Activated CD4-positive, CD25-positive, alpha-beta regulatory T cell treated with anti-CD3 and anti-CD28 coated beads, Interleukin-2, amount 50 U/mL, for 24 hours (primary cell): Measurements from ENCODE around the gene RASSF7.
"Not testable (repeated sequence)": the region's sequence is repeated elsewhere in the genome, so short reads cannot be mapped to it uniquely, and the experiment has no call there.

ENCODE experiments used
- ATAC-seq, 2 donors: fragments of 150-1000 bp; cut with Tn5 transposase; one replicate each; pipeline ENCODE4 v1.10.0; 2021; ENCODE audit warnings: mild to moderate bottlenecking in 1 of 2, moderate library complexity in 1 of 2

Gene RASSF7

DNA sequence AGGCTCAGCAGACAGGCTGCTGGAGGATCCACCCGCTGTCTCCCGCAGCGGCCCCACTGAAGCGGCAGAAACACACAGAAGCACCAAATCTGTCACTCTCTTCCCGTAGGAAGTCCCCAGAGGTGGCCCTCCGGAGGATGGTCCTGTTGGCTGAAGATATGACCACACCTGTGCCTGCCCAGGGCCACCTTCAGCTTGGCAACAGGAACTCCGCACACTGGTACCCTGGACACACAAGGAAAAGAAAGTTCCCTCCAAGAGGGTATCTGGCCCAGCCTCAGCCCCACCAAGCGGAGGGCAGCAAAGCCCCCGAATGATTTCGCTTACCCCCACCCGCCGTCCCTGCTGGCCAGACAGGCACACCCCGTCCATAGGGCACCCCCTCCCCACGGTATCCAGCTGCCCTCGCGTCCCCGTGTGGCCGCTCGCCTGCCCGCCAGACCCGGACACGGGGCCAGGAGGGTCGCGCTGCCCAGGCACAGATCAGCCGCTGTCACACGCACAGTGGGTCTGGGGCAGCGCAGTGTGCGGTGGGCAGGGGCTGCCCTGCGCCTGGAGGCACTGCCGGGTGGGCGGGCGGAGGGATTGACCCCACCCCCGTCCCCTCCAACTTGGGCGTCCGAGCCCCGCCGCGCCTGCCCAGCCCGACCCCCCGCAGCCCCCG is 7.0 kb downstream of the RASSF7 start:
- no peak for ATAC-seq

DNA sequence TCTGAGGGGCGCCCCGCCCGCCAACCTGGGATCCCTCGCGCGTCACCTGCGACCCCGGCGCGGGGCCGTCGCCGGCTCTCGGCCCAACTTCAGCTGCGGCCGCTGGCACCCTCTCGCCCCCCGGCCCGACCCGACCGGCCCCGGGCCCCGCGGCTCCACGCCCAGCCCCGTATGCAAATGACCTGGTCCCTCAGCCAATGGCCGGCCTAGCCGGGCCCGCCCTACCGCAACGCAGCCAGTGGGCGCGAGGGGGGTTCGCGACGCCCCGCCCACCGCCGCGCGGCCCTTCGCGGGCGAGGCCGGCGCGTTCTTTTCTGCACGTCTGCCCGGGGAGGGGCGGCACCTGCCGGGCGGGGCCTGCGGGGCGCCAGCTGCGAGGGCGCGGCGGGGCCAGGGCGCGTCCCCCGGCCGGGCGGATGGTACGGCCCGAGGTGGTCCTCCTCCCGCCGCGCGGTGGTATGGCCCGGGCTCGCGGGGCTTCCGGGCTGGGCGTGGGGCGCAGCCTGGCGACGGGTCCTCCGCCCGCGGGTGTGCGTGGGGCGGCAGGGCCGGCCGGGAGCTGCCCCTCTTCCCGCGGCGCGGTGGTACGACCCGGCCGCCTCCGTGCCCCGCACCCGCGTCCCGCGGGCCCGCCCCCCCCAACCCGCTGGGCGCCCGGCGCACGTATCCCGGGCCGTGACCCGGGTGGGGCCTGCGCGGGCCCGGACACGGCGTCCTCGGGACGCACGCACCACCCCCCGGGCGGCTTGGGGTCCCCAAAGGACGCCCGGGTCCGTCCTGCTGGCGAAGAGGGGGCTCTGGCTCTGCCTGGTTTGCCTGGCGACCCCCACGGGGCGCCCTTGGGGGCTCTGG is 7.8 kb downstream of the RASSF7 start:
- peak; percentile 94 to 95 for ATAC-seq

DNA sequence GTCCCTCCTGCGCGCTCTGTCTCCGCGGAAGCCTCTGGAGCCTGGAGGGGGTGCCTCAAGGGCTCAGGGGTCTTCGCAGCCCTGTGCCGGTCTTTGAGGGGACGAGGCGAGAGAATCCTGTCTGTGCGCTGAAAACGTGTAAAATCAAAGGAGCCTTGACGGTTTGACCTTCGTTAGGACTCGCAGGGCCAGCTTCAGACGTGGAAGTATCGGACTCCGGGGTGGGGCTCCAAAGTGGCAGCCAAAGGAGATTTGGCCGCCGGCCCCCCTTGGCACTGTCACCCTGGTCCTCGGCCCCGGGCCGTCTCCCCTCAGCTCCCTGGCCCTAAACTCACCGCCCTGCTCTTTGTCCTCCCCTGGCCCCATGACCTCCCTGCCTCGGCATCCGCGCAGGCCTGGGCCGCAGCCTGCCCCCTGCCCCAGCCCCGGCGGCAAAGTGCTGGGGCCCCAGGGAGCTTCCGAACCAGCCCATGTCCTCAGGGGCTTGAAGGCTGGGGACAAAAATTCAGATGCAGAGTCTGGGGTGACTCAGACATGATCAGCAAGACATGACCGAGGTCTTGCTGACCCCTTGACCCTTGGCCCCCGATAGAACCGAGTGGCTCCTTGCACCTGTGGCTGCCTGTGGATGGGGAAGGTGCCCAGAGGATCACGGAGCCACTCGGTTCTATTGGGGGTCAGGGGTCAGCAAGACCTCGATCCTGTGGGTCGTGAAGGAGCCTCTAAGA is 8.6 kb downstream of the RASSF7 start:
- ATAC-seq: no peak

DNA sequence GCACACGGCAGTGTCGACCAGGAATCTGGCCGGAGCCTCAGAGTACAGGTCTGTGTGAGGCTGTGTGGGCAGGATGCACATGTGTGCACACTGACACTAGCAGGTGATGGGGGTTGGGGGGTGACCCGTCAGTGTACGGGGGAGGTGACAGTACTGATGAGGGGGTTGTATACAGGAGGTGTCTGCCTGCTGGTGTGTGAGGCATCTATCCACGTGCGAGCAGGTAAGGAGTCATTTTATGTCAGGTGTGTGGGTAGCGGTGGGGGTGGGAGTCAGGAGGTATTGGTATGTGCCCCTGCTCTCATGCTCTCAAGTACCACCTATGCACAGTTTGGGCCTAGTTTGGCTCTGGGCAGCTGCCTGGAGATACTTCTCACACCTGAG is 11.0 kb downstream of the RASSF7 start:
- no peak for ATAC-seq

DNA sequence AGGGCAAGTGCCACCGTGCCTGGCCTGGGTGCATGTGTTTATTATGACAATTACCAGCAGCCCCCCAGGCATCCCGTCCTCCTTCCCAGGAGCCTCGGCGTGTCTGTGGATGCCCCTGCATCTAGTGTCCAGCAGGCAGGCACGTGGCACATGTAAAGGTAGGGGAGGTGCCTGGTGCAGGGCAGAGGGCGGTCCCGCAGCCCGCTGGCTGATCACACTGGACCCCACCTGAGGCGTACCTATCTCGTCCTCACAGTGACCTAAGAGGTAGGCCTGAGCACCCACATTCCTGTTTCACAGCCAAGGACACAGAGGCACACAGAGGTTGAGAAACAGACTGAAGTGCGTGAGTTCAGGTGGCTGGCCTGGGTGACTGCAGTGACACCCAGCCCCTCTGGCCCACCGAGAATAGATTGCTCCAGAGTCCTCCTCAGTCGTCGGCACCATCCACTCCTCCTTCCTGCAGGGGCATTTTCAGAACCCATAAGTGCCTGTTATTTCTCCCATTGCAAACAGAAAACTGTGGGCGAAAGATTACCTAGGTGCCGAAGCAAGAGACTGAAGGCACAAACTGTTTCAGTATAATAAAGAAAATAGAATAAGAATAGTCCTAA is 12.5 kb downstream of the RASSF7 start:
- no peak for ATAC-seq

DNA sequence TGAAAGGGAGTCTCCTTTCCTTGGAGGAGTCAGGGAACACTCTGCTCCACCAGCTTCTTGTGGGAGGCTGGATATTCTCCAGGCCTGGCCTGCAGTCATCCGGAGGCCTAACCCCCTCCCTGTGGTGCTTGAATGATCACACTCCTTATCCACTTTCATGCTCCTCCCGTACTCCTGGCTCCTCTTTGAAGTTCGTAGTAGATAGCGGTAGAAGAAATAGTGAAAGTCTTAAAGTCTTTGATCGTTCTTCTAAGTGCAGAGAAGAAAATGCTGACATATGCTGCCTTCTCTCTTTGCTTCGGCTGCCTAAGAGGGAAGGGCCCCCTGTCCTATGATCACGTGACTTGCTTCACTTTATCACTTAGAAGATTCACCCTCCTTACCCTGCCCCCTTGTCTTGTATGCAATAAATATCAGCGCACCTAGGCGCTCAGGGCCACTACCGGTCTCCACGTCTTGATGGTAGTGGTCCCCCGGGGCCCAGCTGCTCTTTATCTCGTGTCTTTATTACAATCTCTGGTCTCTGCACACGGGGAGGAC is 13.3 kb downstream of the RASSF7 start:
- not testable (repeated sequence) for ATAC-seq

DNA sequence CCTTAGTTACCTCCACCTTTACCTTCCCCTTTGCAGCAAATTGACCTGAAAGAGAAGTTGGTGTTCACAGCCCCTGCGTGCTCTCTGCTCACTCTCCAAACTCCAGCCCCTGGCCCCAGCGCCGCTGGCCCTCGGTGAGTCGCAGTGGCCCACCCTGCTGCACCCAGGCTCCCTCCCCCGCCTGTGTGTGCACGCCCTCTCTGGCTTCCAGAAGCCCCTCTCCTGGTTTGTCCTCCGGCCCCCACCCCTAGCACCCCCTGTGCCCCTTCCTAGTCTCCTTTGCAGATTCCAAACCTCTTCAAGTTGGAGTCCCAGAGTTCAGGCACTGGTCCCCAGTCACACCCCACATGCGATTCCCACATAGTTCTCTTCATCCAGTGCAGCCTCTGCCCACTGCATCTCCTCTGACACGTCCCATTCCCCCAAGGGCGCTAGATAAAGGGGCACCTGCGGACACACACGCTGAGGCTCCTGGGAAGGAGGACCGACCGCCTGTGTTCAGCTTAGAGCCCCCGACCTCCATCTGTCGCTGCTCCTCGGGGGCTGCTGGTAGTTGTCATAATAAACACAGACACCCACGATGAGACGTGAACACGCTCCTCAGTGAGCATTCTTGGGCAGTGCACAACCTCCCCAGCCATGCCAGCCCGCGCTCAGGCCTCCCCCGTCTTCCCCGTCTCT is 14.0 kb downstream of the RASSF7 start:
- no peak for ATAC-seq

DNA sequence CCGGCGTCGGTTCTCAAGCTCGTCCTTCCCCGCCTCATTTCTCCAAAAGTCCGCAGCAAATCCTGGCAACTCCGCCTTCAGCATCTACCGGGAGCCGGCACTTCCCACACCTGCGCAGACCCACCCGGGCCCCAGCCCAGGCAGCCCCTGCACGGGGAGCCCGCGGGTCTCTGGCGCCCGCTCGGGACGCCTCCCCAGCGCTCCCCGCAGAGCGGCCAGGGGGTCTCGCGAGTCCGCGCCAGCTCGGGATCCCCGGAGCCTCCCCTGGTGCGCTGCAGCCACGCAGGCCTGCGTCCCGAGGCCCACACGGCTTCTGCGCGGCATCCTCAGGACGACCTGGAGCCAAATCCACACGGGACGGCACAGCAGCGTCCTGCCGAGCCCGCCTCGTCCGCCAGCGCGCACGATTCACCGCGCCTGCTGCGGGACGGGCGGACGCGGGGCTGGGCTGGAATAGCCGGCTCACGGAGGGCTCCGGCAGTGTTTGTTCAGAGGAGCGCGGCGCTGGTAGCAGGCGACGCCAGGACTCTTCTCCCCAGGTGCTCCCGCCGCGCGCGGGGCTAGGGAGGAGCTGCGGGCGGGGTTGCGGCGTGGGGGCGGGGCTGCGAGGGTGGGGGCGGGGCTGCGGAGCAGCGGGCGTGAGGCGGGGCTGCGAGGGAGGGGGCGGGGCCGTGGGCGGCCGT is 14.7 kb downstream of the RASSF7 start:
- ATAC-seq: peak; percentile 33 to 42

DNA sequence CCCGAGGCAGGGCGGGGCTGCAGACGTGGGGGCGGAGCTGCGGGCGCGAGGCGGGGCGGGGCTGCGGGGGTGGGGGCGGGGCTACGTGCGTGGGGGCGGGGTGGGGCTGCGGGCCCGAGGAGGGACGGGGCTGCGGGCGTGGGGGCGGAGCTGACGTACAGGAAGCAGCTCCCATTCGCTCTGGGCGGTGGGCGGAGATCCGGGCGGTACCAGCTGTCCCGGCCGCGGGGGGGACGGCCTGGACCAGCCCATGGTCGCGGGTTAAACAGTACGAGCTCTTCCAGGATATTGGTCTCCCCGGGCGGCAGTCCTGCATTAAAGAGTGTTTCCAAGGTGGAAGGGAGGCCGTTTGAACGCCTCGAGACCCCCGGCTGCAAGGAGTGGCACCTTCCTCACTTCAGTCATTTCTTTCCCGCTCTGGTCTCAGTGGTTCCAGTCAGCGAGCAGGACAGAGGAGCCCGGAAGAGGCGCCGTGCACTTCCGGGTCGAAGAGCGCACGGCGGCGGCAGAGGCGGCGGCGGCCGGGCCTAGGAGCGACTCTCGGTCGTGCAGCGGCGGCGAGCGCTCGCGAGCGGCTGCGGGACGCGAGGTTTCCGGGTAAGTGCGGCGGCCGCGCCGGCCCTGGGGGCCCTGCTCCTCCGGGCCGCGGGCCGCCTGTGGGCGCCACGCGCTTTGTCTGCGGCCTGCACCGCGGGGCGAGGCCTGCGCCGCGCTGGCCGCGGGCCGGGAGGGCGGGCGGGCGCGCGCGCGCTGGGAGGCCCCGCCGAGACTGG is 15.4 kb downstream of the RASSF7 start, which contains the start of gene PHRF1:
PHRF1 (plus strand) TSS at position 475 of the 773 bp plus-strand sequence. CDS start 5,043 bp downstream, outside the sequence.
- ATAC-seq: peak; percentile 94

DNA sequence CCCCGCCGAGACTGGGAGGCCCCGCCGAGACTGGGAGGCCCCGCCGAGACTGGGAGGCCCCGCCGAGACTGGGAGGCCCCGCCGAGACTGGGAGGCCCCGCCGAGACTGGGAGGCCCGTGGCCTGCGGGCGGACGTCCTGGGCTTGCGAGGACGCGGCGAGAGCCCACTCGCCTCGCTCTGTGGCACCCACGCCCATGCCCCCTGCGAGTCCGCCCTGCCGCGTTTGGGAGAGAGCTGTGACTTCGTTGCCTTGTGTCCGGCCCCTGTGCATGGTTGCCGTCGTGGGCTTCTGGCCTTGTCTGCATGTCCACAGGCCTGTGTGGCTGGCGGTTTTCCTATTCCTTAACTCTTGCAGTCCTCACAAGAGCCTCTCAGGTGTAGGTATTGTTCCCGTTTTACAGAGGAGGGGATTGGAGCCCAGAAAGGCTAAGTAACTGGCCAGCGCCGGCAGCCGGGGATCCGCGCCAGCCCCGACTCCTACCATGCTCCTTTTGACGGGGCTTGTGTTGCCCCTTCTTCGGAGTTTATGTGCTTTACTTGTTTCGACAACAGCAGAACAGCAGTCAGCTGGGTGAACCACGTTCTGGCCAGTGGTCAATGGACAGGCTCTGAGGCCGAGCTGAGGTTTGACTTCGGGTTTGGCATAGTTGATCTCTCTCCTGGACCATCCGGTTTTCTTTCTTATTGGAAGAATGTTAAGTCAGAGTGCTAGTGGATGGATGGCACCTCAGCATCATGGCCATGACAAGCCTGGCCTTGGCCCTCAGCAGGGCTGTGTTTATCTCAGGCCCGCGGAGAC is 16.2 kb downstream of the RASSF7 start:
- ATAC-seq: no peak

DNA sequence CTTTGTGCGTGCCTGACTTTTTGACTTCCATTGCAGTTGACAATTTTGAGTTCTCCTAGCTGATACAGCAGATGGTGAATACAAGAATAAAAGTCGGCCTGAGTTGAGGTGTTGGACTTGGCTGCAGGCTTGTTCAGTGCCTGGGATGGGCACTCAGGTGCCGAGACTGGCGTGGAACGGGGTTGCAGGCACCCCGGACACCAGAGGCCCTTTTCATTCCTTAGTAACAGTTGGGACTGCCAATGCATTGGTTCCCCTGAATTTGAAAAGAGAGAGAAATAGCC is 16.8 kb downstream of the RASSF7 start:
- ATAC-seq: no peak

DNA sequence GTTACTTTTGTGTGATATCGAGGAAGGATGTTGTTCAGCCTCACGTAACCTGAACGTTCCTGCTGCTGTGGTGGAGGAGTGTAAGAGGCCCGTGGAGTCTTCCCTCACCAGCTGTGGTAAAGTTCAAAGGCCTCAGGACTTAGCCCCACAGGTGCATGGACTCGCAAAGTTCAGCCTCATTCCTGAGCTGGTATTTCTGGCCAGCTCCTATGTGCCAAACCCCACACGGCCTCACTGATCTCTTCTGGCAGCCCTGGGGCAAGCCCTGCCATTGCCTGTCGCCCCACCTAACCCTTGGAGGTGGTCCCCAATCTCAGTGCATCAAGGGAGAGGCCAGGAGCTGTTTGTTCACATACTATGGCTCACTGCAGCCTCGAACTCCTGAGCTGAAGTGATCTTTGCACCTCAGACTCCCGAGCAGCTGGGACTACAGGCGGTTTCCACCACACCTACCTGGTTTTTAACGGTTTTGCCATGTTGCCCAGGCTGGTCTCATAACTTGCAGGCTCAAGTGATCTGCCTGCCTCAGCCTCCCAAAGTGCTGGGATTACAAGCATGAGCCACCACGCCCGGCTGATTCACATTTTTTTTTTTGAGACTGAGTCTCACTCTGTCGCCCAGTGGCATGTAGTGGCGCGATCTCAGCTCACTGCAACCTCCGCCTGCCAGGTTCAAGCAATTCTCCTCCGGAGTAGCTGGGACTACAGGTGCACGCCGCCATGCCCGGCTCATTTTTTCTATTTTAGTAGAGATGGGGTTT is 17.7 kb downstream of the RASSF7 start:
- ATAC-seq: no peak

DNA sequence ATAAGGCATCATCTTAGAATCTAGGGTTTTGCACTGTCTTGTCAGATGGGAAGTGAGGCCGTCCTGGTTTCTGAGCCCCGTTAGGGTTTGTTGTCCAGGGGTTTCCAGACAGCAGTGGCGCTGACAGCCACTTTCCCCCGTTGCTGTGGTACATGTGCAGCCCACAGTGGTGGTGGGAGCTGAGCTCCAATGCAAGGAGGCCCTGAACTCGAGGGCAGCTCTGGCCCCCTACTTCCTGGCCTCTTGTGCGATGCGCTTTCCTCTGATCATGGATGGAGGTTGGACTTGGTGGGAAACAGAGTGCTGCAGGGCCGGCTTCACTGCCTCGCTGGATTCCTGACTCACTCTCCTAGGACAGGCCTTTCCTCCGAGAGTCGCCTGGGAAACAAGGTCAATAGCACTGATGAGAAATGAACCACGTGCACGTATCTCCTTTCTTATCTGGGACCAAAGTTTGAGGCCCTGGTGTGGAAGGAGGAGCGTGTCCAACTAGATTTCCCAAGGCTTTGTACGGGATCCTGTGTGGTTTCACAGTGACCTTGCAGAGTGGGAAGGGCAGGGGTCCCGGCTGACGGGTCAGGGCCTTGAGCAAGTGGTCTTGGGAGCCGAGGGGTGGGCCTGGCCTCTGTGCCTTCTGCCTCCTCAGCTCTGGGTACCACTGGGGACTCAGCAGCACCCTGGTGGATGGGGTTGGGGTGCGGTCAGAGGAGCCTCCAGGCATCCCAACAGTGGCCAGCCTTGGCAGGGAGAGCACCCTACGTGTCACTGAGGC is 19.2 kb downstream of the RASSF7 start:
- no peak for ATAC-seq

DNA sequence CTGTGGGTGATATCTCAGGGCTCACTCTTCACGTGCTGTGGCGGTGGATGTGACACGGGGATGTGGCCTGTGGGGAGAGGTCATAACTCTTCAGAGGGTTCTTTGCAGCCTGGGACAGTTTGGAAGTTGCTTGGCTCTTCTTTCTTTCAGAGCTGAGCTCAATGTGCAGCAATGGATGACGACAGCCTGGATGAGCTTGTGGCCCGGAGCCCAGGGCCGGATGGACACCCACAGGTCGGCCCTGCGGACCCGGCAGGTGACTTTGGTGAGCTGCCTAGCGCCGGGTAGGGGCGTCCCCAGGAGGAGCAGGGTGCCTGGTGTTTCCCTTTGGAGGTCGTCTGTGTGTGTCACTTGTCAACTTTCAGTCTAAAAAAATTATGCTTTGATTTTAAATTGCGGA is 20.6 kb downstream of the RASSF7 start:
- no peak for ATAC-seq

DNA sequence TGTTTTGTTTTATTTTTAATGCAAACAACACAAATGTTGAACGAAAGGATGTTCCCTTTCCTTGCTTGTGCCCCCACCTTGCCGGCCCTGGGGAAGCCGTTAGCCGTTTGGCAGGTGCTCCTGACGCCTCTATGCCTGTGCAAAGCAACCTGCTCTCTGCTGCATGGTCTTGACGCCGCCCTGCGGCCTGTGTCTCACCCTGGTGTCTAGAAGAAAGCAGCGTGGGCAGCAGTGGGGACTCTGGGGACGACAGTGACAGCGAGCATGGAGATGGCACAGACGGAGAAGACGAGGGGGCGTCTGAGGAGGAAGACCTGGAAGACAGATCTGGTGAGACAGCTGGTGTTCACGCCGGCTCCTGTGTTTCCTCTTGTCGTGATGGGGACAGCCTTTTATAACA is 21.0 kb downstream of the RASSF7 start:
- no peak for ATAC-seq

DNA sequence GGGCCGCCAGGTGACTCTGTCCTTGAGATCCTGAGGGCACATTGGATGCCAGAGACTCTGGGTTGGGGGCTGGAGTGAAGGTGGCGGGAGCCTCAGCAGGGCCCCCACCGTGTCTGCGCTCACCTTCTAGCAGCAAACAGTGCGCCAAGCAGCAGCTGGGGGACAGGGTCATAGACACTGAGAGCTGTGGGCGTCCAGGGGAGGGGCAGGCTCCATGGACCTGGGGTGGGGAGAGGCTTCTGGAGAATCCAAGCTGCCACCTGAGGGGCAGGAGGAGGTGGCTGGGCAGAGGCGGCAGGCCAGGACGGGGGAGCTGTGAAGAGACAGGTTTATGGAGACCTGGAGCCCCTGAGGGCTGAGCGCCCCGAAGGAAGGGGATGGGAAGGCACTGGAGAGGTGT is 23.5 kb downstream of the RASSF7 start:
- no peak for ATAC-seq

DNA sequence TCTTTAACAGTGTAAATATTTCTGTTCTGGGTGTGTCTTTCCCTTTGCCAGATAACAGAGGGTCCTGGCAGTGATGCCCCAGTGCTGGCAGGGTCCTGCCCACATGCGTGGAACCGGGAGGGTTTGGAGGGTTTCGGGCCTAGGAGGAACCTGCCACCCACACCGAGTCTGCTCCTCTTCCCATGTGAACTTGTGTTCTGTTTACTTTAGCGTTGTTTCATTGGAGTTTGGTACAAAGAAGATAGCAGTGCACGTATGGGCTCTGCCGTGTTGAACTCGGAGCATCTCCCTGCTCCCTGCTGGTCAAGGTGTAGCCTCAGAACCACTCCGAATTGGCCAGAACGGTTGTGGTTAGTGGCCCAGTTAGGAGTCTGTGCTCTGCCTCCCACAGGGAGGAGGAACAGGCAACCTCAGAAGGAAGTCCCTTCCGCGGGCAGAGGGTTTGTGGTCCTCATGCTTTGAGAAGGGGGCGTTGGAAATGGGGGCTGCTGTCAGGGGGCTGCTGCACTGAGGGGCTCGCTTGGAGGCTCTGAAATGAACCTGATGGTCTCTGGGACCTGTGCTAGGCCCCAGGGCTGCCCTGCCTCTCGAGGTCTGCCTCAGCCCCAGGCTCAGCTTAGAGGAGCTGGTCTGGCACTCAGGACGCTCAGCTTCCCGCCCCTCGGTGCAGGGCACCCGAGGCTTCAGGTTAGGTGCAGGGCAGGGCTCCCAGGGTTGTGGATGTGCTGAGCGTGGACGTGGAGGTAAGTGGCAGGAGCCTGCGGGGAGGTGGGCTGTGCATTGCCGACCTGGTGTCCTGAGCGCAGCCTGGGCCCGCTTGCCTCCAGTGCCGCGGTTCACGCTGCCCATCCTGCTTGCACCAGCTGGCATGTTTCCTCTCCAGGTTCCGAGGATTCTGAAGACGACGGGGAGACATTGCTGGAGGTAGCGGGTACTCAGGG is 25.9 kb downstream of the RASSF7 start:
- no peak for ATAC-seq
